WTC11 (cell line): Measurements from ENCODE around the gene MARS1. TPM values are rescaled to one million over a fixed set of nuclear protein-coding genes. Genes with fewer than 3 reads are reported as not detected.

Experiments used
- ATAC-seq: fragments of 200-7000 bp; cut with Tn5 transposase; 2 replicates; pipeline ENCODE4 v1.10.0; 2021; ENCODE audit warnings: mild to moderate bottlenecking, moderate library complexity
- CTCF ChIA-PET: fragments of 300-600 bp; sonication (Branson Sonifier 250); formaldehyde crosslinking; loops from one replicate; lab custom pipeline; 2021; ENCODE audit warnings: antibody characterized with exemption; lab: Charles Lee
- POLR2A ChIA-PET: fragments of 350-600 bp; sonication (Branson Sonifier 250); formaldehyde crosslinking; loops from one replicate; lab custom pipeline; 2021; ENCODE audit warnings: antibody characterized with exemption; lab: Charles Lee
- DNase-seq: peaks from one replicate; pipeline ENCODE4 v3.0.0; 2021; ENCODE audit warnings: low spot score
- H3K27ac Mint-ChIP-seq: 2 replicates; pipeline ENCODE4 v1.8.0; 2021; ENCODE audit warnings: mixed read lengths
- H3K27me3 Mint-ChIP-seq: 2 replicates; pipeline ENCODE4 v1.8.0; 2021; ENCODE audit warnings: low read depth, mild to moderate bottlenecking, moderate library complexity, mixed read lengths
- H3K36me3 Mint-ChIP-seq: 2 replicates; pipeline ENCODE4 v1.8.0; 2021; ENCODE audit warnings: mixed read lengths
- H3K4me1 Mint-ChIP-seq: 2 replicates; pipeline ENCODE4 v1.8.0; 2022; ENCODE audit warnings: mixed read lengths
- H3K4me3 Mint-ChIP-seq: 2 replicates; pipeline ENCODE4 v1.8.0; 2021; ENCODE audit warnings: mild to moderate bottlenecking, moderate library complexity, mixed read lengths
- H3K9me3 Mint-ChIP-seq: 2 replicates; pipeline ENCODE4 v1.8.0; 2021; ENCODE audit warnings: mixed read lengths
- AFF4 ChIP-seq: sonication (generic); formaldehyde crosslinking; IDR thresholded peaks from 2 replicates; pipeline ENCODE4 v1.8.1; 2023; ENCODE audit warnings: mild to moderate bottlenecking, missing genetic modification reagents, borderline replicate concordance
- CDX4 ChIP-seq: fragments of 250-450 bp; sonication (Bioruptor Pico); IDR thresholded peaks from 2 replicates; pipeline ENCODE4 v1.9.0; 2021; ENCODE audit warnings: moderate library complexity, mild to moderate bottlenecking, inconsistent platforms, borderline replicate concordance
- CREM ChIP-seq: sonication (generic); formaldehyde crosslinking; IDR thresholded peaks from 2 replicates; pipeline ENCODE4 v1.8.1; 2022; ENCODE audit warnings: mild to moderate bottlenecking, missing genetic modification reagents, moderate library complexity
- CTCF ChIP-seq: fragments of 200-600 bp; IDR thresholded peaks from 2 replicates; pipeline ENCODE4 v1.8.0; 2022; ENCODE audit warnings: antibody characterized with exemption
- ELF4 ChIP-seq: sonication (generic); formaldehyde crosslinking; IDR thresholded peaks from 2 replicates; pipeline ENCODE4 v1.8.1; 2022; ENCODE audit warnings: low read depth, mild to moderate bottlenecking, moderate library complexity, missing genetic modification reagents
- ERG ChIP-seq: fragments of 250-450 bp; sonication (Bioruptor Pico); IDR thresholded peaks from 2 replicates; pipeline ENCODE4 v1.8.0; 2021; ENCODE audit warnings: mild to moderate bottlenecking
- ESRRA ChIP-seq: sonication (generic); formaldehyde crosslinking; IDR thresholded peaks from 2 replicates; pipeline ENCODE4 v1.8.1; 2022; ENCODE audit warnings: mild to moderate bottlenecking, missing genetic modification reagents, borderline replicate concordance
- ETV6 ChIP-seq: sonication (generic); formaldehyde crosslinking; IDR thresholded peaks from 2 replicates; pipeline ENCODE4 v1.8.1; 2022; ENCODE audit warnings: mild to moderate bottlenecking, missing genetic modification reagents
- FOXK1 ChIP-seq: sonication (generic); formaldehyde crosslinking; IDR thresholded peaks from 2 replicates; pipeline ENCODE4 v1.8.0; 2022; ENCODE audit warnings: mild to moderate bottlenecking, moderate library complexity, missing genetic modification reagents
- FOXP4 ChIP-seq: sonication (generic); formaldehyde crosslinking; IDR thresholded peaks from 2 replicates; pipeline ENCODE4 v1.8.0; 2022; ENCODE audit warnings: mild to moderate bottlenecking, missing genetic modification reagents
- IRF2 ChIP-seq: sonication (generic); formaldehyde crosslinking; IDR thresholded peaks from 2 replicates; pipeline ENCODE4 v1.8.0; 2022; ENCODE audit warnings: low read depth, missing genetic modification reagents, borderline replicate concordance
- JAZF1 ChIP-seq: fragments of 250-450 bp; sonication (Bioruptor Pico); IDR thresholded peaks from 2 replicates; pipeline ENCODE4 v1.9.0; 2021; ENCODE audit warnings: moderate library complexity, mild to moderate bottlenecking, inconsistent platforms
- NR3C1 ChIP-seq: sonication (generic); formaldehyde crosslinking; conservative IDR thresholded peaks from 2 replicates; pipeline ENCODE4 v1.8.1; 2023; ENCODE audit warnings: low read depth, mild to moderate bottlenecking, missing genetic modification reagents
- TP53 ChIP-seq: sonication (generic); formaldehyde crosslinking; IDR thresholded peaks from 2 replicates; pipeline ENCODE4 v1.8.1; 2023; ENCODE audit warnings: mild to moderate bottlenecking, missing genetic modification reagents
- ZBTB21 ChIP-seq: sonication (generic); formaldehyde crosslinking; IDR thresholded peaks from 2 replicates; pipeline ENCODE4 v1.8.1; 2023; ENCODE audit warnings: mild to moderate bottlenecking, missing genetic modification reagents, borderline replicate concordance
- ZNF121 ChIP-seq: sonication (generic); formaldehyde crosslinking; IDR thresholded peaks from 2 replicates; pipeline ENCODE4 v1.8.0; 2023; ENCODE audit warnings: missing genetic modification reagents
- ZSCAN18 ChIP-seq: fragments of 250-450 bp; sonication (Bioruptor Pico); IDR thresholded peaks from 2 replicates; pipeline ENCODE4 v2.1.2; 2022; ENCODE audit warnings: mild to moderate bottlenecking, moderate library complexity
- total RNA-seq: library from RNA; stranded (reverse); gene quantifications from 3 replicates; pipeline ENCODE4 v1.2.3, GENCODE V29; 2021

MARS1 gene
- total RNA-seq, 1 experiment from 2014 or later = 367 TPM

GRCh38 chr12:57528831-57529555 lies 41.1 kb downstream of the MARS1 start:
- H3K27ac Mint-ChIP-seq = no peak overlapping the region
- no peak overlapping the region for H3K4me3 Mint-ChIP-seq
- ChIA-PET POLR2A (interaction anchor here (1.0 kb wide), 1 partner anchor 8 kb away, joined by 3 read pairs; no protein-coding TSS in a partner anchor), CTCF (interaction anchor here (1.0 kb wide), 1 partner anchor 55 kb away, joined by 3 read pairs; no protein-coding TSS in a partner anchor)
- H3K36me3 Mint-ChIP-seq = peaks cover 41% of the 10 kb centered on the region
- no peak for ATAC-seq
- no peak for TF ChIP-seq FOXK1 (CRISPR knock-in tag)
- H3K4me1 Mint-ChIP-seq = peaks cover 6% of the 10 kb centered on the region
- DNase-seq = no peak
- H3K27me3 Mint-ChIP-seq = no peaks in the 10 kb centered on the region
- no peaks in the 10 kb centered on the region for H3K9me3 Mint-ChIP-seq

GRCh38 chr12:57529831-57530230 lies 42.0 kb downstream of the MARS1 start:
- H3K36me3 Mint-ChIP-seq = peaks cover 49% of the 10 kb centered on the region
- H3K27ac Mint-ChIP-seq = no peak overlapping the region
- POLR2A ChIA-PET = no interaction called here

More at GRCh38 chr12:57529831-57530230, 42.0 kb downstream of the MARS1 start:
- Mint-ChIP-seq H3K4me1 (no peaks in the 10 kb centered on the region), H3K27me3 (no peaks in the 10 kb centered on the region), H3K4me3 (no peak overlapping the region), H3K9me3 (no peaks in the 10 kb centered on the region)
- DNase-seq (no peak), ATAC-seq (no peak)
- TF ChIP-seq ZSCAN18 (CRISPR knock-in tag) (no peak), IRF2 (CRISPR knock-in tag) (no peak), TP53 (CRISPR knock-in tag) (no peak), ESRRA (no peak), ZBTB21 (CRISPR knock-in tag) (no peak), ELF4 (CRISPR knock-in tag) (no peak), ERG (CRISPR knock-in tag) (no peak), ZNF121 (CRISPR knock-in tag) (no peak), CDX4 (CRISPR knock-in tag) (no peak), ETV6 (no peak), FOXP4 (CRISPR knock-in tag) (no peak), CREM (CRISPR knock-in tag) (no peak), NR3C1 (CRISPR knock-in tag) (no peak), AFF4 (CRISPR knock-in tag) (no peak), JAZF1 (no peak), CTCF (no peak)
- CTCF ChIA-PET = no interaction called here
